Umbilical cord (tissue), 2 donors: Measurements from ENCODE around the gene CPED1. TPM values are rescaled to one million over a fixed set of nuclear protein-coding genes. Genes with fewer than 3 reads are reported as not detected.
"Not testable (repeated sequence)": the region's sequence is repeated elsewhere in the genome, so short reads cannot be mapped to it uniquely, and the experiment has no call there.

ENCODE experiments used
- DNase-seq: peaks from one replicate; pipeline ENCODE4 v3.0.0-alpha.2; 2015; ENCODE audit warnings: low spot score
- total RNA-seq: library from RNA; depleted of rRNA; stranded (reverse); fragments of >200 nt; gene quantifications from one replicate; pipeline ENCODE4 v1.2.3, GENCODE V29; 2014; ENCODE audit warnings: low replicate concordance; ENCODE audit not compliant: insufficient read depth

The CPED1 gene
- total RNA-seq, 1 donor from 2014 or later, result 64.8 TPM

- no peak for DNase-seq
Measured at GRCh38 chr7:121084748-121085336, 96.3 kb downstream of the CPED1 start.

GRCh38 chr7:121085922-121086321 is 97.4 kb downstream of the CPED1 start:
- no peak for DNase-seq

GRCh38 chr7:121088870-121089269 is 100.4 kb downstream of the CPED1 start:
- no peak for DNase-seq

GRCh38 chr7:121094829-121095228 is 106.3 kb downstream of the CPED1 start:
- DNase-seq, result no peak

- DNase-seq, result no peak
Measured at GRCh38 chr7:121097577-121097976, 109.1 kb downstream of the CPED1 start.

GRCh38 chr7:121099572-121099971 is 111.1 kb downstream of the CPED1 start:
- DNase-seq, result no peak

GRCh38 chr7:121101083-121101482 is 112.6 kb downstream of the CPED1 start:
- DNase-seq, result no peak

GRCh38 chr7:121101621-121102020 is 113.1 kb downstream of the CPED1 start:
- DNase-seq, result no peak

- no peak for DNase-seq
Measured at GRCh38 chr7:121102619-121103018, 114.1 kb downstream of the CPED1 start.

GRCh38 chr7:121103086-121103485 is 114.6 kb downstream of the CPED1 start:
- DNase-seq, result peak; percentile 58

GRCh38 chr7:121103579-121103978 is 115.1 kb downstream of the CPED1 start:
- DNase-seq, result peak; percentile 84

- peak; percentile 90 for DNase-seq
Measured at GRCh38 chr7:121105262-121105661, 116.8 kb downstream of the CPED1 start.

- peak; percentile 85 for DNase-seq
Measured at GRCh38 chr7:121107923-121108498, 119.5 kb downstream of the CPED1 start.

- no peak for DNase-seq
Measured at GRCh38 chr7:121109145-121109544, 120.6 kb downstream of the CPED1 start.

- DNase-seq, result no peak
Measured at GRCh38 chr7:121113288-121113687, 124.8 kb downstream of the CPED1 start.

GRCh38 chr7:121116396-121116795 is 127.9 kb downstream of the CPED1 start:
- no peak for DNase-seq

GRCh38 chr7:121119047-121119446 is 130.5 kb downstream of the CPED1 start:
- DNase-seq, result no peak

- DNase-seq, result no peak
Measured at GRCh38 chr7:121123032-121123431, 134.5 kb downstream of the CPED1 start.

- not testable (repeated sequence) for DNase-seq
Measured at GRCh38 chr7:121125454-121125853, 136.9 kb downstream of the CPED1 start.

GRCh38 chr7:121126201-121126600 is 137.7 kb downstream of the CPED1 start:
- no peak for DNase-seq

GRCh38 chr7:121126801-121127534 is 138.5 kb downstream of the CPED1 start:
- DNase-seq, result no peak

- DNase-seq, result no peak
Measured at GRCh38 chr7:121132940-121133339, 144.4 kb downstream of the CPED1 start.

- no peak for DNase-seq
Measured at GRCh38 chr7:121133444-121133843, 144.9 kb downstream of the CPED1 start.
